NCI-H446 treated with DMSO at 0.1 percent for 48 hours (cell line): ENCODE measurements around the gene PCSK4.
A peak's percentile ranks its signal among the peaks of the same experiment; 100 is the strongest.
"Not testable (repeated sequence)": the region's sequence is repeated elsewhere in the genome, so short reads cannot be mapped to it uniquely, and the experiment has no call there.

Experiments used
- DNase-seq: peaks from one replicate; lab custom pipeline; 2025; lab: John Stamatoyannopoulos, UW

Gene PCSK4

DNA sequence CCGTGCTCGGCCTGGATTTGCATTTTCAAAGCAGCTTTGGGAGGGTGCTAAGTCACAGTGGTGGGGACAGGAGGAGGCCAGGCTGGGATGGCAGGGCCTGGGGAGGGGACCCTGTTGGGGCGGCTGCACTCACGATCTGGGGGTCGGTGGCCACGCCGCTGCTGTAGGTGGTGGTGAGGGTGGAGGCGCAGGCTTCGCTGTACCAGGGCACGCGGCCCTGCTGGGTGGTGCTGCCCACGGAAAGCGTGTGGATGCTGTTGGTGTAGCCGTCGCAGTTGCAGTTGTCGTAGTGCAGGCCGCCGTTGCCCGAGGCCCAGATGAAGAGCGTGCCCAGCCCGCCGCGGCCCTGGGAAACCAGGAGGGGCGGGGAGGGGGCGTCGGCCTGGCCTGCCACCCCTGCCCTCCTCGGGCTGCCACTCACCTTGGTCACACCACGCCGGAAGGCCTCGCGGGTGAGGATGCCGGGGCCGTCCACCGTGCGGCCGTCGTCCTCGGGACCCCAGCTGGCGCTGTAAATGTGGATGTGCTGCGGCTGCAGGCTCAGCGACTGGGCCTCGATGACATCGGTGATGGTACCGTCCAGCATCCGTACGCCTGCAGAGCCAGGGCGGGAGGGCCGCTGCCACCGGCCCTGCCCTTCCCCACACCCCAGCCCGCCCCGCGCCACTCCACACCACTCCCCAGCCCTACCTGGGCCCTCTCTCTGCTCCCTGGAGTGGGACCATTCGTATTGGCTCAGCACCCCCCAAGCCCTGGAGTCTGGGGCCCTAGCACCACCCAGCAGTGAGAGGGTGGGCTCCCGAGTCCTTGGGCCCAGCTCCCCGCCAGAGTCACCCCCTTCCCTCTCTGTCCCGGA is 3.2 kb downstream of the PCSK4 start:
- DNase-seq, result no peak

DNA sequence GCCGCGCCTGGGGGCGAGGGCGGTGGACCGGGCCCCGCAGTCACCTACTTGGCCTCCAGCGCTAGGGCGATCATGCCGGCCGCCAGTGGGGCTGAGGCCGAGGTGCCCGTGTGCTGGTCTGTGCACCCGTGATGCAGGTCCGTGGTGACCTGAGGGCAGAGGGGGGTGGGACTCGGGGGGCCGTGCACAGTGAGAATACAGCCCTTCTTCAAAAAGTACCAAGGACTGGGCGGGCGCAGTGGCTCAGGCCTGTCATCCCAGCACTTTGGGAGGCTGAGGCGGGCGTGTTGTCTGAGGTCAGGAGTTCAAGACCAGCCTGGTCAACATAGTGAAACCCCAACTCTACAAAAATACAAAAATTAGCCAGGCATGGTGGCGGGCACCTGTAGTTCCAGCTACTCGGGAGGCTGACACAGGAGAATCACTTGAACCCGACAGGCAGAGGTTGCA is 6.1 kb downstream of the PCSK4 start:
- DNase-seq, result no peak

DNA sequence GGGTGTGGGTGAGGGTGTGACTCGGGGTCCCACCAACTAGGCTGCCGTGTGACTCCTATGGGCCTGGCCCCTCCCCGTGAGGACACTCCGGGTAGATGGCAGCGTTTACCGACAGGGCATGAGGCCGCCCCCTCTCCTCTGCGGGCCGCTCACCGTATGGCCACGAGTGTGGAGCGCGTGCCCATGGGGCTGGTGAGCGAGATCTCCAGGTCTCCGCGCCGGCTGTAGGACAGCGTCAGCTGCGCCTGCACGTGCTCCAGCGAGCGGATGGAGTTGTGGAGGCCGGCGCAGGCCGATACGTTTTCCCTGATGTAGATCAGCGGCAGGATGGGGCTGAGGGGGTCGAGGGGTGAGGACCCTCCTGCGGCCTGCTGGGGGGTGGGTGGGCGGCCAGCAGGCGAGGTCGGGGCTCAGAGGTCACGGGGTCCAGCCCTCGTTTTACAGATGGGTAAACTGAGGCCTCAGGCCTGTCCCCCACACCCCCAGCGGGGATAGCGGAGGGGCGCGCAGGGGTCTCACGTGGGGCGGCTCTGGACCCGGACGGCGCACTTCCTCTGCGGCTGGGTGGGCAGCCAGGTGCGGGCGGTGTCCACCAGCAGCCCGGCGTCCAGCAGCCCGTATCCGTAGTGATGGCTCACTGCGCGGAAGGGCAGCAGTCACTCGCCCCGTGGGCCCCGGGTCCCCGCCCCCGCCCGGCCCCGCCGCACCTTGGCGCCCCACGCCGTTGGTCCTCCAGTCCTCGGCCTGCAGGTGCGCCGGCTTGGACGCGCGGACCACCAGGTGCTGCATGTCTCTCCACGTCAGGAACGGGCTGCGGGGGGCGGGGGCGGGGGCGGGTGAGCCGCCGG is 6.8 kb downstream of the PCSK4 start:
- no peak for DNase-seq

DNA sequence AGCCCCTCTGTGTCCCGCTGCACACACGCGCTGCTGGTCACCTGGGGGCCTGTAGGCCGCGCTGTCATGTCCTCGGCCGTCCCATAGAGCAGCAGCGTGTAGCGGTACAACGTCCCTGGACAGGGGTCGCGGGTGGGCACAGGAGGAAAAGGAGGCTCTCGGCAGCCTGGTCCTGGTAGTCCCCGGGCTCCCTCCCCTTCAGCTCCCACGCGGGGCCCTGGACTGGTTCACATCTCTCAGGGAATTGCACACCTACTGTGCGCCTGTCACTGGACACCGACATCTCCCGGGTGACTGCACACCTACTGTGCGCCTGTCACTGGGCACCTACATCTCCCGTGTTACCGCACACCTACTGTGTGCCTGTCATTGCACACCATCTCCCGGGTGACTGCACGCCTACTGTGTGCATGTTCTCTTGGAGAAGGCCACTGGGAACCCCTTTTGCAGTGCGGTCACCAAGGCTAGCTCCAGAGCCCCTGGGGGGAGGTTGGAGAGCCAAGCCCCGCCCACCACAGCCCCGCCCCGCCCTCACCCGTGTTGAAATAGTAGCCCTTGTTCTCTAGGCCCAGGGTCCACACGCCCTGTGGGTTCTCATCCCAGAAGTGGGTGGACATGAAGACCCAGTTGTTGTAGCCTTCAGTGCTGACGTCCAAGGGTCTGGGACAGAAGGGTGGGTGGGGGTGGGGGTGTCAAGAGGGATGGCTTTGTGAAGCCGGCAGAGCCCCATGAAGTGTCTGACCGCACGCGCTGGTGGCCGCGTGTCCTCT is 7.6 kb downstream of the PCSK4 start:
- no peak for DNase-seq

DNA sequence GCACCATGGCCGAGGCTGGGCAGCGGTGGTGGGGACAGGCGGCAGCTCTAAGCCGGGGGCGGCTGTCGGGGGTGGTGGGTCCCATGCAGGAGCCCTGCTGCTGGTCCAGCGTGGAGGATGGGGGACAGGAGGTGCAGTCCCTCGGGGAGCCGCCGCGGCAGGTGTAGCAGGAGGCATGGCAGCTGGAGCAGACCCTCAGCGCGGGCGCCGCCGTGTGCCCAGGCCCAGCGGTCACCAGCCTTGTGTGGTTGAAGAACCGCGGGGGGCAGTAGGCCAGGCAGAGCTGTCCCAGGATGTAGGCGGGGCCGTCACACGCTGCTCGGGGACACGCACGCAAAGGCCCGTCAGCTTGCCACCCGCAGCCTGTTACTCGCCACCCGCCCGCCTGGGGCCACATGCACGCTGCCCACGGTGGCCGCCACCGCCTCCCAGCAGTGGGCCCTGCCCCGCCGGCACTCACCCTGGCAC is 8.2 kb downstream of the PCSK4 start:
- no peak for DNase-seq

DNA sequence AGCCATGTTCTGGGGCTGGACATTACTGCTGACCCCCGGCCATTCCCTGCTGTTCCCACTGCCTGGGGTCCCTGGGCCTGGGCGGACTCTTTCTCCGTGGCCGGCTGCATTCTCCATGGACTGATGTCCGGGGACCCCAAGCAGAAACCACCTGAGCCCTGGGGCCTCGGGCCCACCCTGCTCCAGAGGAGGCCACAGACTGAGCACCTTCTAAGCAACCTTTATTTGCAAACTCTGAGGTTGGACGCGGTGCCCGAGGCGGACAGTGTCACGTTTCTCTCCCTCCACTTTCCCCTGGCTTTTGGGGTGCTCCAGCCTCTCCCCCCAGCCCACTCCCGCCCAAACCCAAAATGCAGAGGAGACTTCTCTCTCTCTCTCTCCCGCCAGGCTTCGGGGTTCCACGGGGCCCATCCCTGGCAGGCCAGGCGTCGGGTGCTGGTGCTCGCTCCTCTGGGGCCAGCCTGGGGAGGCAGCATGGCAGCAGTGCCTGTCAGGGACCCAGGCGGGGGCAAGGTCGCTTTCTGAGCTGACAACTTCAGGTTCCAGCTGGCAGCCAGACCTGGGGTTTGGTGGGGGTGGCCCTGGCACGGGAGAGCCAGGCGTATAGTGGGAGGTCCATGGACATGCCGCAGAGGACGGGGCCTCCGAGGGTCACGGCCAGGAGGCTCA is 8.8 kb downstream of the PCSK4 start:
- DNase-seq, result no peak

DNA sequence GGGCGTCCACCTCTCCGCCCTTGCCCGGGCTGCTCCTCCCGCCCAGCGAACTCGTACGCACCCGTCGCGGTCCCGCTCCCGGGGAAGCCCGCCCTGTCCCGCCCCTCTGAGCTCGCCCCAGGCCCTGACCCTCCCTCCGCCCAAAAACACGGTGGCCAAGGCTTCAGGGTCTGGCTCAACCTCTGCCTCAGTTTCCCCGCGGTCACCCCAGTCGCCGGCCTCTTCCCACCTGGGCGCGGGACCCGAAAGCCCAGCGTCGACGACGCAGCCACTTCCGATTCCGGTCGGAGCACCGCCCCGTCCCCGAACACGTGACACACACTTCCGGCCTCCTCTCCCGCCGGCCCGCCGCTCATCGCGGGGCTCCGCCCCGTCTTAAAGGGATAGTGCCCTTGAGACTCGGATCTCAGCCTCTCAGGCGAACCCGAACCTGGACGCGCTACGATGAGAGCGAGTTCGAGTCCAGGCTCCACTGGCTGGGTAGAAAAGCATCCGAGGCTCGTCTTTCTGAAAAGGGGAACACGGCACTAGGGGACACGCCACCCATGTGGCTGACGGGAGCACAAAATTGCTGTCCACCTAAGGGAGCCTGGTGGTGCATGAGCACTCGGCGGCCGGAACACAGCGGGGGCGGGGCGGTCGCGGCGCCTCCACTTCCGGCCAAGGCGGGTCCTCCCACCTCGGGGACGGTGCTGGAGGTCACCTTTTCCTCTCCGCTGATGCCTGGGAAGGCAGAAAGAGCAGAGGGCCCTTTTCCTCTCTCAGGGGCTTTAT is 11.0 kb downstream of the PCSK4 start, which contains the start of gene C19orf25:
Gene C19orf25 (minus strand): TSS at position 282 of the 774 bp plus-strand sequence. CDS start 312 bp downstream, outside the sequence.
- DNase-seq, result peak; percentile 88

DNA sequence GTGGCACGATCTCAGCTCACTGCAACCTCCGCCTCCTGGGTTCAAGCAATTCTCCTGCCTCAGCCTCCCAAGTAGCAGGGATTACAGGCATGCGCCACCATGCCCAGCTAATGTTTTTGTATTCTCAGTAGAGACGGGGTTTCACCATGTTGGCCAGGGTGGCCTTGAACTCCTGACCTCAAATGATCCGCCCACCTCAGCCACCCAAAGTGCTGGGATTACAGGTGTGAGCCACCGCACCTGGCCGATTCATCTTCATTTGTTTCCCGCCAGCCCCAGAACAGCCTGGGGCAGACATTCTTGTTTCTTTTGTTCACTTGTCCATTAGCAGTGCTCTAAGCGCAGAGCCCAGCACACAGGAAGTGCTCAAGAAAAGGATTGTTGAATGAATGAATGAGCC is 13.1 kb downstream of the PCSK4 start:
- DNase-seq, result not testable (repeated sequence)

DNA sequence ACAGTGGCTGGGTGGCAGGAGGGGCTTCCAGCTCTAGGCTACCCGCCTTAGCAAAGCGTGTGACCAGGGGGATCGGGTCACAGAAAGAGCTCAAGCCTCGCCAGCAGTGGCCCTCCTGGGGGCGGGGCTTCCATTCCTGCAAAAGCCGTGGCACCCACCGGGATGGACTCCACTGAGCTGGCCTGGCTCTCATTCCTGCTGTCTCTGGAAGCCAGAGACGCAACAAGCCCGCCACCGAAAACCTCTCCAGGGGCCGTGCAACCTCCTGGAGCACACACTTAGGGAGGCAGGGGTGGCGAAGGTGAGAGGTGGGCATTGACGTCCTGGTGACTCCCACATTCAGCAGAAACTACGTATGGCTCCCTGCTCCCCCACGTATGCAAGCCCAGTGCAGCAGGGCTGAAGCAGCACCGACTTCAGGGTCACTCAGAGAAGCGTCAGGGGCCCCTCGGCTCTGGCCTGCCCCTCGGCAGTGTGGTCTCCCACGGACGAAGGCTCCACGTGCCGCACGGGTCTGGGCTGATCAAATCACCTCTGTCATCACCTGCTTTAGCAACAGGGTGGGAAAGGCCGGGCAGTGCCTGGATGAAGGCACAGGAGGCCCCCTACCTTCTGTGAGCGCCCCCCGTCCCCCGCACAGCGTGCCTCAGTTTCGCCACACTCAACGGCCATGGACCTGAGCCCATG is 14.3 kb downstream of the PCSK4 start:
- DNase-seq, result no peak

DNA sequence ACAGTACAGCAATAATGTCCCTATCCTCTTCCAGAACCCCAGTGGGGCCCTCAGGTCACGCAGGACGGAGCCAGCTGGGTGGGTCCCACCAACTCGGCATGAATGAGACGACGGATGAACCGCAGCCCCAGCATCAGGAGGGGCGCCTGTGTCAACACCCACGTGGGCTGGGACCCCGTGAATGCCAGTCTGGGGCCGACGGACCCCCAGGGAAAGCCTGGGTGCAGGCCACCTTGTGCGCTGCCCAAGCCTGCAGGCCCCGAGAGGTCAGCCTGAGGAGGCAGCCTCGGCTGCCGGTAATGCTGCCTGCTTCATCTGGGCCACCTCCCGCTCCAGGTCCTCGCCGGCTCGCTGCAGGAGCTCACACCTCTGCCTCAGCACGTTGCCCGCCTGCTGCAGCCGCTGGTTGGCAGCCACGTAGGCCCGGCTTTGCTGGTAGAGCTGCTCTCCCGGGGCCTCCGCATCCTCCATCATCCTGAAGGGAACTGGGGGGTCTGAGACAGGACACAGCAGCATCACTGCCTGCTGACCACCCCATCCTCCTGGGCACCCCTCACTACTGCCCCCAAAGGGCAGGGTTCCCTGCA is 15.3 kb downstream of the PCSK4 start:
- DNase-seq, result no peak

DNA sequence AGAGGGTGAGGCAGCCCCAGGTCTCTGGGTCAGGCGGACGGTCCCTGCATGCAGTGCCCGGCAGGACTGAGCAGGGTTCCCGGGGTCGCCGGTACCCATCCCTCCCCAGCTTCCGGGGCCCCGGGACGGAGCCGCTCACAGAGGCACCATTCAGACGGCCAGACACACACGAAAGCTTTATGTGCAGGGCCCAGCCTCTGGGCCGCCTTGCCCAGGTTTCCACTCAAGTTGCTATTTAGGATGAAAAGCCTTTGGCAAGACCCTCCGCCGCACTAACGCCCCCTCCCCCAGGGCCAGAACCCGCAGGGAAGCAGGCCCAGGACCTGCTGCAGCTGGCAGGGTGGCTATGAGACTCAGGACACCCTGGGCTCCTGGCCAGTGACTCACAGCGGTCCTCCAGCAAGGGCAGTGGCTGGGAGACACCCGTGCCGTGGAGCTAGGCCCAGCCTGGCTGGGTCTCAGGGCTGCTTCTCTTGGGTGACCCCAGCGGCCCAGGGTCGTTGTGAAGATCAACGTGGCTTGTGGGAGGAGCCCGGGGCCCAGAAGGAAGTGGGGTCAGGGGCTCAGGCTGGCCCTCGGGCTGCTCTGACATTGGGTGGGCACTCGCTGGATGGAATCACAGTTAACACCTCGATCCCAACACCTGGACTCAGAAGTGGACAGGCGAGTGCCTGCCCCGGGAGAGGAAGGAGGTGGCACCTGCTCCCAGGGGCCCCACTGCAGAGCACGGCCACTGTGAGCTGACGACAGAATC is 16.0 kb downstream of the PCSK4 start:
- DNase-seq, result no peak

DNA sequence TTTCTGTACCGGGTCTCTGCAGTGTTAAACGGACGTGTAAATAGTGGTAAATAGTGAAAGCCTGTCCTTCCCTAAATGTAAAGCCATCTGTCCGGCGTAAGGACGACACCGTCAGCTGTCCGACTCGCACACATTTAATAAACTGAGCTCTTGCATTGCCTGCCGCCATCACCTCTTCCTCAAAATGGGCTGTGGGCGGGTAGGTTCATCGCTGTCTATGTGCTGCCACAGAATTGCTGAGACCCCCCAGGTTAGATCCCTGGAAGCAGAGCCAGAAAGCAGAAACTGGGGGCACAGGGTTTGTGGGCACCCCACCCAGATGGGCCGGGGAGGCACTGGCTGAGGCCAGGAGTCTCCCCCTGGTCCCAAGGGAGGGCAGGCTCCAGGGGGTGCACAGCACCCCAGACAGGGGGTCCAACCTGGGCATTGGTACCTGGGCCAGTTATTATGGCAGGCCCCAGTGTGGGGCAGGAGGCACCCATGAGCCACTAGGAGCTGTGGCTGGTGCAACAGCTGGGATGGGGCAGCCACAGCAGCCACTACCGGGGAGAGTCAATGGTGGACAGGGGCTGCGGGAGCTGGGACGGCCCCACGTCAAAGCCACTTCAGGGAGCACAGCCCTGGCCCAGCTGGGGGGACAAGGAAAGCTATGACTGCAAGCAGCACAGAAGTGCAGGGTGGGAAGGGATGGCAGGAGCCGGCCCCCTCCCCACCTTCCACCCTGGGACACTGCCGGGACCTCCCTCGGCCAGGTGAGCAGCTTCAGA is 16.9 kb downstream of the PCSK4 start:
- DNase-seq, result no peak

DNA sequence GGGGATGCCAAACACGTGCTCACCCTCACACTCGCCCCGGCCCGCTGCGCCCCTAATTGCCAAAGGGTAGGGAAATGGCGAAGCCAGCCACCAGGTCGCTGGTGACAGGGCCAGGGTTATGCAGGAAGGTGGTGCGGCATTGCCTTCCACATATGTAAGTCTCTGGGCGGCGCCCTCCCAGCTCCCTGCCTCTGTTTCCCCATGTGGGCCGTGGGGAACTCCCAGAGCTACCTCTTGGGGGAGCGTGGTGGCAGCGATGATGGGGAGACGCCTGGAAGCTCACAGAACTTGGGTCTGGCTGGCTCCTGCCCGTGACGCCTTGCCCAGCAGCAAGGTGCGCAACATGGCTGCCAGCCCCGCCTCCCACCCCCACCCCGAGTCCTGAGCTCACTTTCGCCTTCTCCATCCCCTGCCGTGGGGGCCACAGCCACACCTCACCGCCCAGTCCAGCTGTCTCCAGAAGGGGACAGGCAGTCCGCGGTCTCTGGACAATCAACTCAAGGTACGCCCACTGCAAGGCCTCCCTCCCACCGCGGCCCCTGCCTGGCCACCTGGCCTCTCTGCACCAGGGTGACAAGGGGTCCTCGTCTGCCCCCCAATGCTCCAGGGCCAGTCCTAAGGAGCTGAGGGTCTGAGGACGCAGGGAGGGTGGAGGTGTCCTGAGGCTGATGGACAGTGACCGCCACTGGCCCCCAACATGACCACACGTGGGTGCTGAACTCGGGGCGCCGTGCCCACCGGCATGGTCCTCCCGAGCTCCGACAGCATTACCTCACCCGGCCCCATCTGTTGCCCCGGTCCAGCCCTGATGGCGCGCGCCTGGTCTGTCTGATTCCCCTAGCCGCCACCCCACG is 17.7 kb downstream of the PCSK4 start:
- DNase-seq, result no peak

DNA sequence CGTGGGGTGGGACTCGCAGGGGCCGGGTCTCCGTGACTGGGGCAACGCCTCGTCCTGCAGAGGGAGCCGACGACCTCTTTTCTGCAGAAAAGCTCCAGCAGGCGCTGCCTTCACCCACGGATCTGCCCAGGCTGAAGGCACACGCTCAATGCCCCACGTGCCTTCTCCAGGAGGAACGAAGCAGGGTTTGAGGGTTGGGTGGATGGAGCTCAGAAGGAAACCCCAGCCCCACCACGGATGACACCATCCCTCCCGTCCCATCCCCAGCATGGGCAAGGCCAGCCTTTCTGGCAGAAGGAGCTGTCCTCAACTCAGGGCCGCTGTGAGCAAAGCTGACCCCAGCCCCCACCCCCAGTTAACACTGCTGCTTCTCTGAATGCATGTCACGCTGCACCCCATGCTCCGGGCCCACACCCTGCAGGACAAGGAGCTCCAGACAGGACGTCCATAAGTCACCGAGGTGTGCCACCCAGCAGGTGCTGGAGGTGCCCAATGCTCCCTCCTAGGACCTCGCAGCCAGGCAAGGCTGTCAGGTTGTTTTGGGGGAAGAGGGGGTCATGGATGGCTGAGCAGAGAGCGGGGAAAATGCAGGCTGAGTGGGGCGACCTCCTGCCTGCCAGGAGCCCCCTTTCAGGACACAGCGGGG is 18.5 kb downstream of the PCSK4 start:
- no peak for DNase-seq

DNA sequence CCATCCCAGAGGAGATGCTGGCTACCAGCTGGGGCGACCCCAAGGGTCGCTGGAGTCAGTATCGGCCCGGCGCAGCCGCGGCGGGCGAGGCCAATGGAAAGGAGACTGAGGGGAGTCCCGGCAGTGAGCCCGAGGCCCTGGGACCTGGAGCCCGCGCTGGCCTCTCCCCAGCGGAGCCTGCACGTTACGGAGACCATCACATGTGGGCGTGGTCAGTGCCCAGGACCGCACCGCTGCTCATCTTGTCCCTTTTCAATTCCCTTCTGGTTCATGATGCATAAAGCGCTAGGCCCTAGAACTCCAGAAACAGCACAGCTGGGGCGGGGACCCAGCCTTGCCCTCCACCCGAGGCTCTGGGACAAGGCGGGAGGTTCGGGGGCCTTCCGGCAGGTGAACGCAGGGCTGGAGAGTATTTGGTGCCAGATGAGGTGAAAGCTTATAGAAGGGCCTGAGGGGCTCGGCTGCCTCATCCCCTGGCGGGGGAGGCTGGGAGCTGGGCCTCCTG is 19.1 kb downstream of the PCSK4 start:
- no peak for DNase-seq

DNA sequence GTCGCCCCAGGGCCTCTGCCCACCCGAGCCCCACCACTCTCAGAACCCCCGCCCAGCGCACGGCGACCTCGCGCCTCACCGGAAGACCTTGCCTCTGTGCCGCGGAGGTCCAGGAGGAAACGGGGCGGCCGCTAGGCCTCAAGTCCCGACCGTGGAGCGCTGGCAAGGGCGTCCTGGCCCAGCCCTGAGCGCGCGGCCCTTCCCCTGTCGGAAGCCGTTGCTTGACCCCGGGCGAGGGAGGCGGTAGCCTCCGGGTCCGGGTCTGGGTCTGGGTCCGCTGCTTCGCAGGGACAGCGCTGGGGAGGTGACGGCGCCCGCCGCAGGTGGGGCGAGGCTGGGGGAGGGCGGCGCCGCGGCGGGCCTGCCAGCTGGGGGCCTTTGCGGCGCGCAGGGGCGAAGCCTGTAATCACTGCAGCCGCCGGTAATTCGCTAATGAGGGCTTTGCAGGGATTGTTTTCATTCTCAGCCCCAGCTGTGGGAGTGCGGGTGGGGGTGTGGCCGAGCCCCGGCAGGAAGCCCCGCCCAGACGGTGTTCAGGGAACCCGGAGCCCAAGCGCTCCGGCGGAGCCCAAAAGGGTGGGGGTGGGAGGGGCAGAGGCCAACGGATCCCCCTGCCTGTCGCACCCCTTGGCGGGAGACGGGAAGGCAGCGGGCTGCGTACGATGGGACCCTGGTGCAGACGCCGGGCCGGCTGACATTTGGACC is 19.7 kb downstream of the PCSK4 start:
- no peak for DNase-seq
